Measurements from ENCODE around the gene SKP1. TPM values are rescaled to one million over a fixed set of nuclear protein-coding genes. Genes with fewer than 3 reads are reported as not detected.

The SKP1 gene
- total RNA-seq, 6 donors from 2014 or later: 24.1 to 232 (median 162) TPM

GRCh38 chr5:134114886-134115805, 61.6 kb downstream of the SKP1 start:
- DNase-seq (peak; percentile 36 to 88), ATAC-seq (ENCODE audit: low FRiP score in 2 of 2) (no peak)
- Histone ChIP-seq H3K27ac (peak overlapping the region in 3 of 4 donors; percentile 38 to 76 (median 69)), H3K9me3 (no peaks in the 10 kb centered on the region), H3K4me3 (peak overlapping the region; percentile 24 to 66 (median 58)), H3K4me1 (peaks cover 7 to 25% (median 18%) of the 10 kb centered on the region in 4 donors), H3K36me3 (no peaks in the 10 kb centered on the region), H3K27me3 (peaks cover 0 to 10% (median 4%) of the 10 kb centered on the region in 4 donors)
- peak in 1 of 6 experiments; percentile 4 for TF ChIP-seq CTCF (IDR thresholded peaks at IDR 0.05)
- no peak for TF ChIP-seq EP300 (IDR thresholded peaks at IDR 0.05)
- WGBS, 2 donors: 14 to 40% methylated on average over 2 to 11 of the region's 110 CpGs

GRCh38 chr5:134113902-134114875, 62.6 kb downstream of the SKP1 start, which contains the start of gene TCF7:
Gene TCF7, plus strand, starts transcription at chr5:134114681. Its CDS starts 226 bp downstream, at chr5:134114907.
- Histone ChIP-seq H3K27me3 (peaks cover 0 to 10% (median 4%) of the 10 kb centered on the region in 4 donors), H3K27ac (peak within 1 kb of the TSS in 3 of 4 donors; percentile 38 to 76 (median 69)), H3K36me3 (no peaks in the 10 kb centered on the region), H3K4me1 (peaks cover 7 to 25% (median 18%) of the 10 kb centered on the region in 4 donors), H3K9me3 (no peaks in the 10 kb centered on the region), H3K4me3 (peak within 1 kb of the TSS; percentile 35 to 66 (median 58))
- TF ChIP-seq EP300 (IDR thresholded peaks at IDR 0.05) (no peak), POLR2AphosphoS5 (IDR thresholded peaks at IDR 0.05) (peak in 1 of 2 donors; percentile 44)
- peak; percentile 92 to 93 for ATAC-seq (ENCODE audit: low FRiP score in 2 of 2)
- 9 to 28% methylated on average over 17 to 45 of the region's 90 CpGs for WGBS, 2 donors
- DNase-seq: peak; percentile 81 to 95

GRCh38 chr5:134113363-134113889, 63.3 kb downstream of the SKP1 start:
- ATAC-seq (ENCODE audit: low FRiP score in 2 of 2): peak in 1 of 2 donors; percentile 0
- Histone ChIP-seq H3K36me3 (no peaks in the 10 kb centered on the region), H3K4me1 (peaks cover 7 to 25% (median 18%) of the 10 kb centered on the region in 4 donors), H3K9me3 (no peaks in the 10 kb centered on the region), H3K27ac (no peak overlapping the region), H3K4me3 (peak overlapping the region in 3 of 4 donors; percentile 57 to 66 (median 59)), H3K27me3 (peaks cover 0 to 10% (median 4%) of the 10 kb centered on the region in 4 donors)
- WGBS, 2 donors: 23 to 69% methylated on average over 11 to 30 of the region's 30 CpGs
- TF ChIP-seq POLR2A (IDR thresholded peaks at IDR 0.05) (no peak), CTCF (IDR thresholded peaks at IDR 0.05) (no peak), EP300 (IDR thresholded peaks at IDR 0.05) (no peak), POLR2AphosphoS5 (IDR thresholded peaks at IDR 0.05) (no peak)
- no peak for DNase-seq

GRCh38 chr5:134112726-134113362, 63.9 kb downstream of the SKP1 start:
- ATAC-seq (ENCODE audit: low FRiP score in 2 of 2) (no peak), DNase-seq (no peak)
- TF ChIP-seq CTCF (IDR thresholded peaks at IDR 0.05): no peak
- TF ChIP-seq EP300 (IDR thresholded peaks at IDR 0.05): no peak
- TF ChIP-seq POLR2A (IDR thresholded peaks at IDR 0.05): no peak
- TF ChIP-seq POLR2AphosphoS5 (IDR thresholded peaks at IDR 0.05): no peak
- Histone ChIP-seq H3K27ac (no peak overlapping the region), H3K9me3 (no peaks in the 10 kb centered on the region), H3K4me3 (no peak overlapping the region), H3K4me1 (peaks cover 7 to 25% (median 18%) of the 10 kb centered on the region in 4 donors), H3K27me3 (peaks cover 0 to 10% (median 4%) of the 10 kb centered on the region in 4 donors), H3K36me3 (no peaks in the 10 kb centered on the region)
- 62 to 84% methylated on average over 4 to 15 of the region's 18 CpGs for whole genome bisulfite sequencing, 2 donors
